ENCODE data around the gene SF1. TPM values are rescaled to one million over a fixed set of nuclear protein-coding genes. Genes with fewer than 3 reads are reported as not detected.

SF1 gene
- total RNA-seq, 1 donor from 2014 or later = 687 TPM

DNA sequence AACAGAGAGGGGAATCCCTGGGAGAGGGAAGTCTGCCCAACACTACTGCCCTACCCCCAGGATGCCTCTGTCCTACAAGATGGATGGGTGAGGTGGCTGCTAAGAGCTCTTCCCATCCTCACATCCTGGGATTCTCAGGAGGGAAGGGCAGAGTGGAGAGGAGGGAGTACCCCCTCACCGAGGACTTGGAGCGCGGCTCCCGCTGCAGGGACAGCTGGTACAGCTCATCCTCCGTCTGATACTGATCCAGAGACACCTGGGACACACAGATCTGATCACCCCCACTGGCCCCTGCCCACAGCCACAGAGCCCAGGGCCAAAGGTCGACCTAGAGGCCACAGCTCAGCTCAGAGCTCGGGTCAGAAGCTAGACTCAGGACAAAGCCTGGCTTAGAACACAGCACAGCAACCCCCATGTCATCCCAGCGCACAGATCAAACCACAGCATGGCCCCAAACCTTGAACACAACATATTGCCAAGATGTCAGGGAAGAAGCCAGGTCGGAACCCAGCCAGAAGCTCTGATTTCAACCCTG lies 42.5 kb downstream of the SF1 start:
- Mint-ChIP-seq H3K36me3 (ENCODE audit: low read depth) (peaks cover 82% of the 10 kb centered on the region), H3K9me3 (no peaks in the 10 kb centered on the region), H3K27me3 (no peaks in the 10 kb centered on the region), H3K4me3 (no peak overlapping the region), H3K27ac (peak overlapping the region; percentile 72), H3K4me1 (peaks cover 25% of the 10 kb centered on the region)
- ChIA-PET CTCF (interaction anchor here (1.0 kb wide), 1 partner anchor 47 kb away, joined by 5 read pairs; no protein-coding TSS in a partner anchor), POLR2A (interaction anchor here (1.0 to 3.0 kb wide), 2 partner anchors 9 to 399 kb away, joined by 3 to 10 read pairs; no protein-coding TSS in a partner anchor)
- intact Hi-C loops (cut with micrococcal nuclease) = no loop called here
- ATAC-seq (ENCODE audit: low read depth) = no peak
- TF ChIP-seq, protein P1, sequence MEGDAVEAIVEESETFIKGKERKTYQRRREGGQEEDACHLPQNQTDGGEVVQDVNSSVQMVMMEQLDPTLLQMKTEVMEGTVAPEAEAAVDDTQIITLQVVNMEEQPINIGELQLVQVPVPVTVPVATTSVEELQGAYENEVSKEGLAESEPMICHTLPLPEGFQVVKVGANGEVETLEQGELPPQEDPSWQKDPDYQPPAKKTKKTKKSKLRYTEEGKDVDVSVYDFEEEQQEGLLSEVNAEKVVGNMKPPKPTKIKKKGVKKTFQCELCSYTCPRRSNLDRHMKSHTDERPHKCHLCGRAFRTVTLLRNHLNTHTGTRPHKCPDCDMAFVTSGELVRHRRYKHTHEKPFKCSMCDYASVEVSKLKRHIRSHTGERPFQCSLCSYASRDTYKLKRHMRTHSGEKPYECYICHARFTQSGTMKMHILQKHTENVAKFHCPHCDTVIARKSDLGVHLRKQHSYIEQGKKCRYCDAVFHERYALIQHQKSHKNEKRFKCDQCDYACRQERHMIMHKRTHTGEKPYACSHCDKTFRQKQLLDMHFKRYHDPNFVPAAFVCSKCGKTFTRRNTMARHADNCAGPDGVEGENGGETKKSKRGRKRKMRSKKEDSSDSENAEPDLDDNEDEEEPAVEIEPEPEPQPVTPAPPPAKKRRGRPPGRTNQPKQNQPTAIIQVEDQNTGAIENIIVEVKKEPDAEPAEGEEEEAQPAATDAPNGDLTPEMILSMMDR (IDR thresholded peaks at IDR 0.05) = no peak
- DNase-seq = no peak

DNA sequence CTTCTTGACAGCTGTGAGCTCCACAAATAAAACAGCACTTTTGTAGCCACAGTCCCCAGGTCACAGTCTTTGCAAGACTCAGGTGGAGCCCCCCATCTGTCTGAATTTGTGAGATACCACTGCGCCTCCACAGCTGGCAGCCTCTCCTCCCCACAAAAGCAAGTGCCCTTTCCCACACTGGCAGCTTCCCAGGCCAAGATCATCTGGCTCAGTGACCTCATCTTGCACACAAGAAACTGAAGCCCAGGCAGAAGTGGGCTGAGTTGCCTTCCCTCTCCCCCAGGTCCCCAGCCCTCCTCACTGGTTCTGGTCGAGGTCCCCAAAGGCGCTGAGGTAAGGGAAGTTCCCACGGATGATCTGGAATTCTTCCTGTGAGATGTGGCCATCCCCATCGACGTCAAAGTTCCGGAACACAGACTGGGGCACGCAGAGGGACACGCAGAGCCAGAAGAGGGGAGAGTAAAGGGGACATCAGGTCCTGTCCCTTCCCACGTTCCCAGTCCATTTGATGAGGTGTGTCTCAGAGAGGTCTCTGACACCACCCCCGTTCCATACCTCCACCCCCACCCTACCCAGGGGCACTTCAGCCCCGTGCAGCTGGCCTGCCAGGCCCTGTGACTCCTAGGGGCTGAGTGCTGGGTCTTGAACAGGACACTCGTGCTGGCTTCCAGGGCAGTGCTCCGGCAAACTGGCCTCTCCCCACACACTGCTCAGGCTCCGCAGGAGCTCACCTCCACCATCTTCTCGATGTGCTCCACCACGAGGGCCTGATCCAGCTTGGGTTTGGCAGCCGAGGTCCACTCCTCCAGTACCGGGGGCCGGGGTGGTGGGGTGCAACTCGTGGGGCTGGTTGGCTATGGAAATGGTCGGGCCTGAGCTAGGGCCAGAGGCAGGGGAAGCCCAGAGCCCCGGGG lies 43.3 kb downstream of the SF1 start:
- no peak for DNase-seq
- CTCF ChIA-PET = interaction anchor here (0.9 to 1.1 kb wide), 2 partner anchors 26 to 46 kb away, joined by 3 read pairs; no protein-coding TSS in a partner anchor
- Mint-ChIP-seq H3K36me3 (ENCODE audit: low read depth) (peaks cover 82% of the 10 kb centered on the region), H3K4me1 (peaks cover 19% of the 10 kb centered on the region), H3K4me3 (no peak overlapping the region), H3K27ac (peak overlapping the region; percentile 69), H3K9me3 (no peaks in the 10 kb centered on the region), H3K27me3 (no peaks in the 10 kb centered on the region)
- intact Hi-C loops (cut with micrococcal nuclease) = no loop called here
- POLR2A ChIA-PET = interaction anchor here (2.1 to 3.0 kb wide), 2 partner anchors 7 to 10 kb away, joined by 6 to 10 read pairs; no protein-coding TSS in a partner anchor
- TF ChIP-seq, protein P1 (IDR thresholded peaks at IDR 0.05) = no peak
- no peak for ATAC-seq (ENCODE audit: low read depth)

DNA sequence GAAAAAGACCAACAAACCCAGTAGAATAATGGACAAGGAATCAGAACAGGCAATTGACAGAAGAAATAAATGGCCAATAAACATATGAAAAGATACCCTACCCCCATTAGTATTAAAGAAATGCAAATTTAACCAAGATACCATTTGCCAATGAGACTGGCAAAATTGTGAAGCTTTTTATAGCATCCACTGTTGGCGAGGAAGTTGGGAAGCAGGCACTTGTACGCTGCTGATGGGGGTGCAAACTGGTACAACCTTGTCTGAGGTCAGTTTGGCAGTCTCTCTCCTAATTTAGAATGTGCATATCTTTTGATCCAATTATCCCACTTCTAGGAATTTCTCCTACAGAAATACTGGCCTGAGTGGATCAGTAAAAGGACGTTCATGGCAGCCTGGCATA lies 46.7 kb downstream of the SF1 start:
- H3K4me3 Mint-ChIP-seq = no peak overlapping the region
- peaks cover 17% of the 10 kb centered on the region for H3K4me1 Mint-ChIP-seq
- POLR2A ChIA-PET = no interaction called here
- peaks cover 82% of the 10 kb centered on the region for H3K36me3 Mint-ChIP-seq (ENCODE audit: low read depth)
- no peak for ATAC-seq (ENCODE audit: low read depth)
- DNase-seq = no peak
- TF ChIP-seq, protein P1 (IDR thresholded peaks at IDR 0.05) = no peak
- CTCF ChIA-PET = no interaction called here
- no peaks in the 10 kb centered on the region for H3K9me3 Mint-ChIP-seq
- intact Hi-C loops (cut with micrococcal nuclease) = no loop called here
- H3K27me3 Mint-ChIP-seq = no peaks in the 10 kb centered on the region
- H3K27ac Mint-ChIP-seq = no peak overlapping the region

GRCh38 chr11:64729851-64730382 lies 48.4 kb downstream of the SF1 start:
- intact Hi-C loops (cut with micrococcal nuclease) = no loop called here
- TF ChIP-seq, protein P1 (IDR thresholded peaks at IDR 0.05) = no peak
- Mint-ChIP-seq H3K4me3 (no peak overlapping the region), H3K4me1 (peaks cover 17% of the 10 kb centered on the region), H3K27ac (peak overlapping the region; percentile 50), H3K9me3 (no peaks in the 10 kb centered on the region), H3K27me3 (no peaks in the 10 kb centered on the region), H3K36me3 (ENCODE audit: low read depth) (peaks cover 69% of the 10 kb centered on the region)
- ChIA-PET POLR2A (interaction anchor here (0.7 kb wide), 1 partner anchor 10 kb away, joined by 3 read pairs; no protein-coding TSS in a partner anchor), CTCF (no interaction called here)
- DNase-seq (no peak), ATAC-seq (ENCODE audit: low read depth) (peak; percentile 40)

Data from activated B cell treated with CpG ODN at 0.5 μM for 24 hours (primary cell).